Measurements from ENCODE around the gene VPREB1.

GRCh38 chr22:22199634-22200033 is 45.0 kb upstream of the VPREB1 start:
- TF ChIP-seq POLR2A (IDR thresholded peaks at IDR 0.05; ENCODE audit: low read length) (no peak), GATA1 (IDR thresholded peaks at IDR 0.05; ENCODE audit: low read depth, low read length) (no peak)

Data from erythroblast (primary cell).